NCI-H460 (cell line): Measurements from ENCODE around the gene PTGES2. TPM values are rescaled to one million over a fixed set of nuclear protein-coding genes. Genes with fewer than 3 reads are reported as not detected.

ENCODE experiments used
- total RNA-seq: library from RNA; depleted of rRNA; stranded (reverse); fragments of >200 nt; shearing (Covaris generic); gene quantifications from 2 replicates; pipeline ENCODE4 v1.2.3, GENCODE V29; 2014; rRNA removed

PTGES2 gene
- total RNA-seq, 1 experiment from 2014 or later: 76.6 TPM

Other genes starting within 250 kb of the PTGES2 start
- gene ST6GALNAC6, start 228.1 kb downstream of the PTGES2 start, total RNA-seq: 6.5 and 12.8 TPM in 2 replicates
- gene ST6GALNAC4, start 210.7 kb downstream of the PTGES2 start, total RNA-seq: 33.3 and 36.2 TPM in 2 replicates
- 2.8 and 4.5 TPM in 2 replicates for gene PIP5KL1, start 197.0 kb downstream of the PTGES2 start, total RNA-seq
- gene DPM2, start 189.9 kb downstream of the PTGES2 start, total RNA-seq: 31.1 and 39.5 TPM in 2 replicates
- gene EEIG1, start 146.7 kb downstream of the PTGES2 start, total RNA-seq: 9.2 and 12.2 TPM in 2 replicates
- 9.9 and 10.6 TPM in 2 replicates for gene NAIF1, start 60.4 kb downstream of the PTGES2 start, total RNA-seq
- gene SLC25A25, start 59.5 kb downstream of the PTGES2 start, total RNA-seq: 15.2 and 15.5 TPM in 2 replicates
- gene LCN2, start 21.7 kb upstream of the PTGES2 start, total RNA-seq: not detected in 2 replicates
- 86.7 and 113 TPM in 2 replicates for gene BBLN, start 32.5 kb upstream of the PTGES2 start, total RNA-seq
- 51.0 and 56.6 TPM in 2 replicates for gene CIZ1, start 63.8 kb upstream of the PTGES2 start, total RNA-seq
- gene DNM1, start 75.7 kb upstream of the PTGES2 start, total RNA-seq: 1.0 and 1.2 TPM in 2 replicates
- gene GOLGA2, start 148.3 kb upstream of the PTGES2 start, total RNA-seq: 47.4 and 65.4 TPM in 2 replicates
- 48.0 and 54.0 TPM in 2 replicates for gene SWI5, start 148.5 kb upstream of the PTGES2 start, total RNA-seq
- gene TRUB2, start 194.7 kb upstream of the PTGES2 start, total RNA-seq: 25.7 and 30.7 TPM in 2 replicates
- 48.8 and 54.0 TPM in 2 replicates for gene COQ4, start 195.1 kb upstream of the PTGES2 start, total RNA-seq
- gene SLC27A4, start 212.8 kb upstream of the PTGES2 start, total RNA-seq: 27.1 and 29.8 TPM in 2 replicates
- gene URM1, start 243.6 kb upstream of the PTGES2 start, total RNA-seq: 52.5 and 64.7 TPM in 2 replicates